ENCODE data around the gene WDR70. TPM values are rescaled to one million over a fixed set of nuclear protein-coding genes. Genes with fewer than 3 reads are reported as not detected.
"Not testable (repeated sequence)": the region's sequence is repeated elsewhere in the genome, so short reads cannot be mapped to it uniquely, and the experiment has no call there.

Gene WDR70
- total RNA-seq, 4 donors from 2014 or later = 20.0 to 60.0 (median 23.0) TPM

GRCh38 chr5:37619353-37619752 is 240.2 kb downstream of the WDR70 start:
- DNase-seq (ENCODE audit: low spot score in 2 of 2) = no peak
- H3K9me3 ChIP-seq = no peaks in the 10 kb centered on the region
- no peaks in the 10 kb centered on the region for H3K36me3 ChIP-seq
- no peak overlapping the region for H3K27ac ChIP-seq
- H3K4me3 ChIP-seq = no peak overlapping the region
- H3K27me3 ChIP-seq = no peaks in the 10 kb centered on the region
- no peaks in the 10 kb centered on the region for H3K4me1 ChIP-seq
- TF ChIP-seq POLR2A (IDR thresholded peaks at IDR 0.05) (no peak), POLR2AphosphoS5 (IDR thresholded peaks at IDR 0.05) (no peak), CTCF (IDR thresholded peaks at IDR 0.05) (no peak), EP300 (IDR thresholded peaks at IDR 0.05) (no peak)

GRCh38 chr5:37622354-37622753 is 243.2 kb downstream of the WDR70 start:
- H3K4me3 ChIP-seq; H3K9me3 ChIP-seq; H3K36me3 ChIP-seq; H3K27me3 ChIP-seq; DNase-seq (ENCODE audit: low spot score in 2 of 2); H3K27ac ChIP-seq; H3K4me1 ChIP-seq: not testable (repeated sequence)
- 77% methylated on average over 2 of the region's 2 CpGs for WGBS

DNA sequence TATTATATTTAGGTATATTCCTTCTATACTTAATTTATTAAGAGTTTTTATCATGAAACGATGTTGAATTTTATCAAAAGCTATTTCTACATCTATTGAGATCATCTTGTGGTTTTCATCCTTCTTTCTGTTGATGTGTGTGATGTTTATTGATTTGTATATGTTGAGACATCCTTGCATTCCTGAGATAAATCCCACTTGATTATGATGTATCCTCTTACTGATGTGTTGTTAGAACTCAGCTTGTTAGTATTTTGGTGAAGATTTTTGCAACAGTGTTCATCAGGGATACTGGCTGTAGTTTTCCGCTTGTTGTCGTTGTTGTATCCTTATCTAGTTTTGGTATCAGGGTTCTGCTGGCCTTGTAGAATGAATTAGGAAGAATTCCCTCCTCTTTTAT is 247.1 kb downstream of the WDR70 start:
- DNase-seq (ENCODE audit: low spot score in 2 of 2) = no peak
- H3K4me3 ChIP-seq = no peak overlapping the region
- TF ChIP-seq POLR2A (IDR thresholded peaks at IDR 0.05) = no peak
- no peak for TF ChIP-seq POLR2AphosphoS5 (IDR thresholded peaks at IDR 0.05)
- TF ChIP-seq CTCF (IDR thresholded peaks at IDR 0.05) = no peak
- TF ChIP-seq EP300 (IDR thresholded peaks at IDR 0.05) = no peak
- peaks cover 10% of the 10 kb centered on the region for H3K36me3 ChIP-seq
- H3K27ac ChIP-seq = no peak overlapping the region
- H3K27me3 ChIP-seq = no peaks in the 10 kb centered on the region
- no peaks in the 10 kb centered on the region for H3K4me1 ChIP-seq
- peaks cover 9% of the 10 kb centered on the region for H3K9me3 ChIP-seq
- 99% methylated on average over 3 of the region's 3 CpGs for WGBS

DNA sequence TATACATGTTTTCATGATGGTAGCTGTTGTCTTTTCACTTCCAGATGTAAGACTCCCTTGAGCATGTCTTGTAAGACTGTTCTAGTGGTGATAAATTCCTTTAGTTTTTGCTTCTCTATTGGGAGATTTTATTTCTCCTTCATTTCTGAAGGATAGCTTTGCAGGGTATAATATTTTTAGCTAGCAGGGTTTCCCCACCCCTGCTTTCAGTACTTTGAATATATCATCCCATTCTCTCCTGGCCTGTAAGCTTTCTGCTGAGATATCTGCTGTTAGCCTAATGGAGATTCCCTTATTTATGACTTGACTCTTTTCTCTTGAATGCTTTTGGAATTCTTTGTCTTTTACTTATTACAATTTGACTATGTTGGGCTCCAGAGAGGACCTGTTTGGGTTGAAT is 249.8 kb downstream of the WDR70 start:
- Histone ChIP-seq H3K9me3 (peaks cover 9% of the 10 kb centered on the region), H3K27me3 (no peaks in the 10 kb centered on the region), H3K36me3 (peaks cover 10% of the 10 kb centered on the region), H3K27ac (no peak overlapping the region), H3K4me1 (no peaks in the 10 kb centered on the region), H3K4me3 (no peak overlapping the region)
- no peak for TF ChIP-seq CTCF (IDR thresholded peaks at IDR 0.05)
- no peak for TF ChIP-seq POLR2A (IDR thresholded peaks at IDR 0.05)
- no peak for TF ChIP-seq EP300 (IDR thresholded peaks at IDR 0.05)
- TF ChIP-seq POLR2AphosphoS5 (IDR thresholded peaks at IDR 0.05) = no peak
- no peak for DNase-seq (ENCODE audit: low spot score in 2 of 2)

GRCh38 chr5:37631939-37632338 is 252.8 kb downstream of the WDR70 start:
- no peaks in the 10 kb centered on the region for H3K4me1 ChIP-seq
- 86% methylated on average over 3 of the region's 3 CpGs for WGBS
- peaks cover 9% of the 10 kb centered on the region for H3K9me3 ChIP-seq
- no peak for DNase-seq (ENCODE audit: low spot score in 2 of 2)
- no peaks in the 10 kb centered on the region for H3K27me3 ChIP-seq
- peaks cover 10% of the 10 kb centered on the region for H3K36me3 ChIP-seq
- no peak for TF ChIP-seq EP300 (IDR thresholded peaks at IDR 0.05)
- TF ChIP-seq POLR2AphosphoS5 (IDR thresholded peaks at IDR 0.05) = no peak
- no peak for TF ChIP-seq POLR2A (IDR thresholded peaks at IDR 0.05)
- no peak overlapping the region for H3K27ac ChIP-seq
- H3K4me3 ChIP-seq = no peak overlapping the region

DNA sequence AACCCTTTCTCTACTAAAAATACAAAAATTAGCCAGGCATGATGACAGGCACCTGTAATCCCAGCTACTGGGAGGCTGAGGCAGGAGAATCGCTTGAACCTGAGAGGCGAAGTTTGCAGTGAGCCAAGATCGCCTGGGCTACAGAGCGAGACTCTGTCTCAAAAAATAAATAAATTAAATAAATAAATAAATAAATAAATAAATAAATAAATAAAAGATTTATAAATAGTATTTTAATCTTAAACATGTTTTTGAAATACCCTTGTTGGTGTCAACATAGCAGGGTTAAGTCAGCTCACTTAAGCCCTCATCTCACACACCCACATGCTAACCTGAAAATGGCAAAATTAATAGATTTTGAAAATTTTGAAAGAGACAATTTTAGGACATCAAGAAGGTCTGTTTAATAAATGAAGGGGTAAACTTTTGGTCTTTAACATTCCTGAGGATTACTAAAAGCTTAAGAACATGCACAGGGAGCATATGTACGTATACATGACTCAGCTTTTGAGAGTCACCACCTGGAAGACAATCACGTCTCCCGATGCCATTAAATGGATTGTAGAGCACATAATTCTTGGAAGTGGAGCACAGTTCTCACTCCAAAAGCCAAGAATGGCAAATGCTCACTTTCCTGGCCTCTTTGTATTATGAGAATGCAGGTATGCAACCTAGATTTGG is 258.2 kb downstream of the WDR70 start:
- Histone ChIP-seq H3K9me3 (no peaks in the 10 kb centered on the region), H3K4me3 (no peak overlapping the region), H3K36me3 (no peaks in the 10 kb centered on the region), H3K27me3 (no peaks in the 10 kb centered on the region), H3K27ac (no peak overlapping the region), H3K4me1 (no peaks in the 10 kb centered on the region)
- DNase-seq (ENCODE audit: low spot score in 2 of 2) = no peak
- TF ChIP-seq POLR2AphosphoS5 (IDR thresholded peaks at IDR 0.05) (no peak), POLR2A (IDR thresholded peaks at IDR 0.05) (no peak), CTCF (IDR thresholded peaks at IDR 0.05) (no peak), EP300 (IDR thresholded peaks at IDR 0.05) (no peak)
- 91% methylated on average over 7 of the region's 7 CpGs for WGBS

Measured in suprapubic skin (tissue), 4 donors.